ENCODE measurements around the gene ADAMTS2.

The ADAMTS2 gene

DNA sequence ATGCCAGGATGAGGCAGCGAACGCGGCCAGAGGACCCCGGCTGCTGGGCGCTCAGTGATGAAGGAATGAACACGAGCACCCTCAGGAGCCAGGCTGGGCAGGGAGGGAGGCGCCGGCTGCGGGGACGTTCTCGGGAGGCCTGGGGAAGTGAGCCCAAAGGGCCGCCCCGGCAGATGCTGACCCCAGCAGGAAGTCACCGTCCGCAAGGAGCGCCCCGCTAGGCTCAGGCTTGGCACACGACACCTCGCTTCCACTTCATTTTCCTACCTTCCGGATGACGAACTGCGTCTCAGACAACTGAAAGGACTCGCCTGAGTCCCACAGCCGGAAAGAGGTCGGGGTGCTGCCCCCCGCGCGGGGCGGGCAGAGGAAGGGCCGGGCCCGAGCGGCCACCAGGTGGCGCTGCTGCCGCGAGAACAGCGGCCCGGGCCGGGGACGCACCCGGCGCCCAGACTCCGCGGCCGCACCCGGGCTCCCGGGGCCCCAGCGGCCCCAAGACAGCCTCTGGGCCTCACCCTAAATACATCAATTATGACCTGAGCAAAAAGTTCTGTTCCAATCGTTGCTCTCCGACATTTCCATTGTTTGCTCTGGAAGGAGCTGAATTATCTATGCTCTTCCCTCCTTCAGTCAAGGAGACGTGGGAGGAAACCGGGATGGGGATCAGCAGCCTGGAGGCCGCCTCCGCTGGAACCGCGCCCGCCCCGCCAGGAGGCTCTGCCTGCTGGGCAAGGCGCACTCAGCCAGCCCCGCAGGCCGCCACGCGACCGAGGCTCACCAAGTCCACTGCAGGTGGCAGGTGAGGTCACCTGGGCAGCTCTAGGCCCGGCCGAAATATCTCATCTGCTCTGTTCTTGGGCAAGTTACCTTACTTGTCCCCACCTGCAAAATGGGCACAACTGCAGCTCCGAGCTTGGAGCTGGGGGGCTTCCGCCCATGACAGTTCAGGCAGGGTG lies 178.1 kb downstream of the ADAMTS2 start:
- H3K4me1 ChIP-seq (ENCODE audit: control insufficient read depth, insufficient read depth, low read length) = no peaks in the 10 kb centered on the region
- H3K36me3 ChIP-seq (ENCODE audit: control insufficient read depth, insufficient read depth, low read length) = no peaks in the 10 kb centered on the region
- H3K27me3 ChIP-seq (ENCODE audit: control insufficient read depth, insufficient read depth, low read length) = peaks cover 4% of the 10 kb centered on the region
- no peaks in the 10 kb centered on the region for H3K9me3 ChIP-seq (ENCODE audit: control insufficient read depth, low read length)
- H3K4me3 ChIP-seq (ENCODE audit: low read length) = no peak overlapping the region
- peak overlapping the region; percentile 22 for H3K9ac ChIP-seq (ENCODE audit: low read length)

DNA sequence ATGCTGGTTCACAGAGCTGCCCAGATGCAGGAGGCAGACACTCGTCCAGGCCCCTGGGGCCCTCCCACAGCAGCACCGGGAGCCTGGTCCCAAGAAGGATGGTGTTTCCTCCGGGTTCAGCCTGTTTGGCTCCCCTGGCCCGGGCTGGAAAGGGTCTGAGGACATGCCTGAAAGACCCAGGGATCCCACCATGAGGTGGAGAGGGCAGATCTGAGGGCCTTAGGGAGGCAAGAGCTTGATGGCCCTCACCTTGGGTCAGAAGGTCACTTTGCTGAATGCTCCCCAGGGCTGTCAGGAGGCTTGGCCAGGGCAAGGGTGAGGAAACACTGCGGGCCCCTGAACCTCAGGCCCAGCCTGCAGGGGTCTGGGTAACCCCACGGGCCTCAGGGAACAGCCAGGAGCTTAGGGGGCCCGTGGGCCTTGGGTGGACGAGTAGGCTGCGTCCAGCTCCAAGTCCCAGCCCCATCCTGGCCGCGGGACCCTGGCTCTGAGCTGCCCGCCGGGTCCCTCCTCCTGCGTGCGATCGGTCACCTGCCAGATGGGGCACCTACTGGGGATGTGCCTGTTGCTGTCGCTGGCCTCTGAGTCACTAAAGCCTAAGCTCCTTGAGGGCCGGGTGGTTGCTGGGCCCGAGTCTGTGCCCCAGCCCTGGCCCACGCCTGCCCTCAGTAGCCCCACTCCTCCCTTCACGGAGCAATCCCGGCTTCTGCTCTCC lies 178.9 kb downstream of the ADAMTS2 start:
- no peaks in the 10 kb centered on the region for H3K9me3 ChIP-seq (ENCODE audit: control insufficient read depth, low read length)
- peaks cover 4% of the 10 kb centered on the region for H3K27me3 ChIP-seq (ENCODE audit: control insufficient read depth, insufficient read depth, low read length)
- no peaks in the 10 kb centered on the region for H3K4me1 ChIP-seq (ENCODE audit: control insufficient read depth, insufficient read depth, low read length)
- H3K36me3 ChIP-seq (ENCODE audit: control insufficient read depth, insufficient read depth, low read length) = no peaks in the 10 kb centered on the region
- no peak overlapping the region for H3K4me3 ChIP-seq (ENCODE audit: low read length)
- H3K9ac ChIP-seq (ENCODE audit: low read length) = no peak overlapping the region

DNA sequence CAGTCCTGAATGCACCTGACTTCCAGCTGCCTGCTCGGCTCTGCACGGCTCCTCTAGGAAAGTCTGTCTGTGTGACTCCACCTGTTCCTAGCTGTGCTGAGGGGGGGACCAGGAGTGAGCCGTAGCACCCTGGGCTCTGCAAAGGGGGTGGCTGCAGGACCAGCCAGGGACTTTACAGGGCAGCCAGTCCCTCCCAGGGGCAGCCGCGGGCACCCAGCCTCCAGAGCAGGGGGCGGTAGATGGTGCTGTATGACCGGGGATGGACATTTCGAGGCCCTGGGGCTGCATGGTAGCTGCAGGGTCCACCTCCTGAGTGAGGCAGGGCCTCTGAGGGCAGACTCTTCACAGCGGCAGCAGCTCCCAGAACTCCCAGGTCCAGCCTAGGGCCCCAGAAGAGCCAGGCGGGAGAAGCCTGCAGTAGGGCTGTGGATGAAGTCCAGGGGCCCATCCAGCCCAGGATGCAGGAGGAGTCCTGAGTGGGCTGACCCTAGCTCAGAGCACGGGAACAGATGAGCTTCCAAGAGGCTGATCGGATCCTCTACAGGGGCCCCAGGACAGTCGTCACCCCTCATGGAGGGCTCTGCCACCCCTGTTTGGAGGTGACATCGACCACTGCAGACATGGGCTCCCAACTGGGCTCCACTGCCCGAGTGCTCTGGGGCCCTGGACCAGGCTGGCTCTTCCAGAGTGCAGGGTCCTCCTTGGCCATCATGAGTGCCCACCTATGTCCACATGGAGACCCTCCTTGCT lies 179.7 kb downstream of the ADAMTS2 start:
- H3K27me3 ChIP-seq (ENCODE audit: control insufficient read depth, insufficient read depth, low read length) = peaks cover 4% of the 10 kb centered on the region
- no peaks in the 10 kb centered on the region for H3K36me3 ChIP-seq (ENCODE audit: control insufficient read depth, insufficient read depth, low read length)
- H3K9me3 ChIP-seq (ENCODE audit: control insufficient read depth, low read length) = no peaks in the 10 kb centered on the region
- H3K4me1 ChIP-seq (ENCODE audit: control insufficient read depth, insufficient read depth, low read length) = no peaks in the 10 kb centered on the region
- H3K4me3 ChIP-seq (ENCODE audit: low read length) = no peak overlapping the region
- no peak overlapping the region for H3K9ac ChIP-seq (ENCODE audit: low read length)

DNA sequence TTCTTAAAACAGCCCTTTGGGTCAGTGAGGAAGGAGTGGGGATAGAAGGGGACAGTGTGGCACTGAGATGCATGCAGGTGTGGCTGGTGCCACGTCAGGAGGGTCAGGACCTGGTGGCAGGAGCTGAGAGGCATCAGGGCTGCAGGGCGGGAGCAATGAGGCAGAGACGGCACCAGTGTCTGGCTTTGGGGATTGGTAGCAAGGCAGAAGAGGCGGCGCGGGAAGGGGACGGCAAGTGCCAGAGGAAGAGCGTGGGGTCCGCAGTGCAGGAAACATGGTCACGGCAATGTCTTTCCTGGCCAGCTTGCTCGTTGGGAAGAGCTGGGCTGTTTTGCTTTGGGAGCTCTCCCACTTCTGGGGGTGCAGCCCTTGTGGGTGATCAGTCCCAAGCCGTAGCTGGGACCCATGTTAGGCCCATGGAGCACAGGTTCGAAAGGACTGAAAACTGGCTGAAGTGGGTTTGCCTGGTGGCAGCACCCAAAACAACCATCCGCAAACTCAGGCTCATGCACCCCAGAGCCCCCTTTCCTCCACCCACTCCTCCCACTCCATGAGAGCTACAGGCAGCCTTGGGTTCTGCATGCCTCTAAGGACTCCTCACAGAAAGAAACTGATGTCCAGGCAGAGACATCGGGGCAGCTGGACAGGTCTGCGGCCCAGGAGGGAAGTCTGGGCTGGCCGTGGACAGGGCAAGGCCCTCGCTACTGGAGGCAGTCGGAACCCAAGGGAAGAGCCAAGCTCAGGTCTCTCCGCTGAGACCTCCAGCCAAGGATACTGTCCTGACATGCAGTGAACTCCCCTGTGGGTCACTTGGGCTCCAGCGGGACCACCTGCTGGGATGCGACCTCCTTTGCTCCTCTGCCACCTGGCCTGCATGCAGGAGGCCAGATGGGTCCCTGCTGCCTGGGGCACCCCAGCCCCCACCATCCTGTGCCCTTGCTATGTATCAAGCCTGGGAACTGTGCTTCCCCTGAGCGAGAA lies 180.6 kb downstream of the ADAMTS2 start:
- Histone ChIP-seq H3K27me3 (ENCODE audit: control insufficient read depth, insufficient read depth, low read length) (peaks cover 4% of the 10 kb centered on the region), H3K9me3 (ENCODE audit: control insufficient read depth, low read length) (no peaks in the 10 kb centered on the region), H3K4me3 (ENCODE audit: low read length) (no peak overlapping the region), H3K36me3 (ENCODE audit: control insufficient read depth, insufficient read depth, low read length) (no peaks in the 10 kb centered on the region), H3K4me1 (ENCODE audit: control insufficient read depth, insufficient read depth, low read length) (no peaks in the 10 kb centered on the region), H3K9ac (ENCODE audit: low read length) (no peak overlapping the region)

DNA sequence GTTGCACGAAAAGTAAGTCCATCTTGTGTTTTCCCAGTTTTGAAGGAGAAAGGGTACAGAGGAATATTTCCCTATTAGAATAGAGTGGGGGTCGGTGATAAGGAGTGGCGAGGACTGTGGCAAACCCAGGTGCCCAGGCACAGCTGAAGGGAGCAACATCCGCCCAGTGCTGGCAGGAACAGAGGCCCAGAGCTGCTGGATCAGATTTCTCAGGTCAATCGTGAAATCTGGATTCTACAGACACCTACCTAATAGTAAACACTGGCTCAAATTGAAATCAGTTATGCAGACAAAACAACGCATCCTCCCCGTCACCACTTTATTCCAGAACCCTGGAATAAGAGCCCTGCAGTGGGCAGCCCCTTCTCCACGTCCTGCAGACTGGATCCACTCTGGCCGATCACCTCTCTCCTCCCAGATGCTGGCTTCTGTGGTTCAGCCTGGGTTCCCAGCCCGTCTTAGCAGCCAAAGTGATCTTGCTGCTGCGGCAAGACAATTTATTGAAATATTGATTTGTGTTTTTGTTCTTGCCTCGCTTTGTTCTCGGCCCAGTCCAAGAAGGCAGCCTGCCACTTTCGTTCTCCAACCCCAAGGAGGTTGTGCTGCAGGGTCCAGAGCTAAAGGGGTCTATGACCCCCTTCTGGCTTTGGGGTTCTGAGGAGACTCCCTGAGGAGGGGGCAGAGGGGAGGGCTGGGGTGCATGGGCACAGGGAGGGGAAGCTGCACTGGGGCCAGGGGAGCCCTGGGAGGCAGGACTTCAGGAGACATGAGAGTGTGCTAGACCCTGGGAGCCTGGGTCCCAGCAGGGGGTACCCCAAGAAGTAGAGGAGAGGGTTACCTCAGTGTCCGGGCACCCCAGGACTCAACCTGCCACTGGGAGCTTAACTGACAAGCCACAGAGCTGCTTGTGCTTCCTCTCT lies 181.8 kb downstream of the ADAMTS2 start:
- no peak overlapping the region for H3K9ac ChIP-seq (ENCODE audit: low read length)
- no peaks in the 10 kb centered on the region for H3K9me3 ChIP-seq (ENCODE audit: control insufficient read depth, low read length)
- no peaks in the 10 kb centered on the region for H3K36me3 ChIP-seq (ENCODE audit: control insufficient read depth, insufficient read depth, low read length)
- no peaks in the 10 kb centered on the region for H3K4me1 ChIP-seq (ENCODE audit: control insufficient read depth, insufficient read depth, low read length)
- H3K4me3 ChIP-seq (ENCODE audit: low read length) = no peak overlapping the region
- peaks cover 4% of the 10 kb centered on the region for H3K27me3 ChIP-seq (ENCODE audit: control insufficient read depth, insufficient read depth, low read length)

DNA sequence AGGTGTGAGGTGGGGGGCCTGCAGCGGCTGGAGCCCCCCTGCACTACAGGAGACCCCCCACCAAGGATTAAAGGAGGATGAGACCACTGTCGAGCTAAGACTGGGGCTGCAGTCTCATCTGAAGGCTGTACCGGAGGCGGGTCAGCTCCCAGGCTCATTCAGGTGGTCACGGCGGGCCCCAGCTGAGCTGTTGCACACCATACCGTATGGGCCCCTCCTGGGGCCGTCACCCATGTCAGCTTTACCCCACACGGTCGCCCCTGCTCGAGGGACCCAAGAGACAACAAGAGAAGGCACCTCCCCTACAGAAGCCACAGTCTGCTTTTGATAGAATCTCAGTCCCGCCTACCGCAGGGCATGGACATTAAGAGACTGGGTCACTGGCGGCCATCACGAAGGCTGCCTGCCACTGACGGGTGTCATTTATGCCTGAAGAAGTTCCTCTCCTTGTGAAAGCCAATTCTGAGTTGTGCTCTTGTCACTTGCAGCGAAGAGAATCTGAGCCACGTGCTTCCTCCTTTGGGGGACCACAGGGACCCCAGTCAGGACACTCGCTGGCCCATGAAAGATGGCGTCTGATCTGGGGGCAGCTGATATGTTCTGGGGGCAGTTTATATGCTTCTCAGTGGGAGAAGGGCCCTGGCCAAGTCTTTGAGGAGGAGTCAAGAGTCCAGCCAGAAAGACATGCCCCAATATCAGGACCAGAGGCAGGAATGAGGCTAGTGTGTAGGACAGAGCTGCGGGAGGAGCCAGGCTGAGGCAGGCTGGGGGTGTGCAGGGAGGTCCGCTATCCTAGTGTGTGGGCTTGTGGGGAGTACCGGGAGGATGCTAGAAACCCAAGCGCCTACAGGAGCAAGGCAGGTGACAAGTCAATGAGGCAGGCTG lies 182.7 kb downstream of the ADAMTS2 start:
- H3K4me1 ChIP-seq (ENCODE audit: control insufficient read depth, insufficient read depth, low read length) = no peaks in the 10 kb centered on the region

DNA sequence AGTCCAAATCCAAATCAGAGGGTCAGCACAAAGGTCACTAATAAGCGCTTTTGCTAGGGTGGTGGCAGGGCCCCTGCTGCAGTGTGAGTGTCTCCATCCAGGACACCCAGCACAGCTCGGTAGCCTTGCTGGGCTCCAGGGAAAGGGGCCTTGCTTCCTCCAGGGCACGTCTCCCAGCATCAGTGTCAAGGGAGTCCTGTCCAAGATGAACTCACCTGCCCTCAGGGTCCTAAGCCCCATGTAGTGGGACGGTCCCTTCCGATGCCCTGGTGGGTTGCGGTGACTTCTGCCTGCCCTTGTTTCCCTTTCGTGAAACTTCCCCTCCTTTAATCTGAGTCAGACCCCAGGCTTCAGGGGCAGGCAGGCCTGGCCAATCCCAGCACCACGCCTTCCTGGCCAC lies 183.4 kb downstream of the ADAMTS2 start:
- no peak overlapping the region for H3K9ac ChIP-seq (ENCODE audit: low read length)
- no peak overlapping the region for H3K4me3 ChIP-seq (ENCODE audit: low read length)
- no peaks in the 10 kb centered on the region for H3K9me3 ChIP-seq (ENCODE audit: control insufficient read depth, low read length)
- no peaks in the 10 kb centered on the region for H3K4me1 ChIP-seq (ENCODE audit: control insufficient read depth, insufficient read depth, low read length)
- no peaks in the 10 kb centered on the region for H3K27me3 ChIP-seq (ENCODE audit: control insufficient read depth, insufficient read depth, low read length)
- H3K36me3 ChIP-seq (ENCODE audit: control insufficient read depth, insufficient read depth, low read length) = no peaks in the 10 kb centered on the region

More for the DNA sequence above, 182.7 kb downstream of the ADAMTS2 start:
- peaks cover 3% of the 10 kb centered on the region for H3K27me3 ChIP-seq (ENCODE audit: control insufficient read depth, insufficient read depth, low read length)
- no peak overlapping the region for H3K4me3 ChIP-seq (ENCODE audit: low read length)
- no peak overlapping the region for H3K9ac ChIP-seq (ENCODE audit: low read length)
- no peaks in the 10 kb centered on the region for H3K36me3 ChIP-seq (ENCODE audit: control insufficient read depth, insufficient read depth, low read length)
- no peaks in the 10 kb centered on the region for H3K9me3 ChIP-seq (ENCODE audit: control insufficient read depth, low read length)

DNA sequence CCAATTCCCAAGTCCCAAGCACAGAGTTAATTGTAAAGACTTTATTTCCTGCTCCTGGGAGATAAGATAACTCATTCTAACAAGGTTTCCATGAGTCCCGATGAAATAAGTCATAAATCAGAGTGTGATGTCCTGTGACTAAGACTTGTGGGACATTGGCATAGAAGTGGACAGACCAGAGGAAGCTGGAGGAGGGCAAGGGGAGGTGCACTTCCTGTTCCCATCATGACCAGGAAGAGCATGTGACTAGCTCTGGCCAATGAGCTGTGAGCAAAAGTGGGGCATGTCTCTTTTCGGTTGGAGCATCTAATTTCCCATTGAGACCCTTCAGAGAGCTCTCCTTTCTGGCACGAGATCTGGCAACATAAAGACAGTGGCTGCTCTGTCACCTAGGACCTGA lies 184.7 kb downstream of the ADAMTS2 start:
- Histone ChIP-seq H3K4me1 (ENCODE audit: control insufficient read depth, insufficient read depth, low read length) (no peaks in the 10 kb centered on the region), H3K9me3 (ENCODE audit: control insufficient read depth, low read length) (no peaks in the 10 kb centered on the region), H3K36me3 (ENCODE audit: control insufficient read depth, insufficient read depth, low read length) (no peaks in the 10 kb centered on the region), H3K9ac (ENCODE audit: low read length) (no peak overlapping the region), H3K27me3 (ENCODE audit: control insufficient read depth, insufficient read depth, low read length) (no peaks in the 10 kb centered on the region), H3K4me3 (ENCODE audit: low read length) (no peak overlapping the region)

DNA sequence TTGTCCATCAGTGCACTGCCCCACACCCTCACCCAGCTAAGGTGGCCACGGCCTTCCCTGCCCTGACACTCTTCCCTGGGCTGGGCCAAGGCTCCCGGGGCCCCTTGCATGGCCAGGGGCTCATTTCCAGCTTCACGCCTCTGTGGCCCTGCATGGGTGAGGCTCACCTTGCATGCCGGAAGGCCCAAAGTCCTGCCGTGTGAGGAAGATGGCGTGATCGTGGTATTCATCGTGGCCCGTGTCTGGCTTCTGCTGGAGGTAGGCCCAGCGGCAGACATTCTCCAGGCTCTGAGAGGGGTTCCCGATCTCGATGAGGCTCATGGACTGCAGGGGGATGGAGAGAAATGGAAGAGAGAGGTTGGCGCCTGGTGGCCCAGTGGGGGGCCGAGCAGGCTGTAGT lies 186.7 kb downstream of the ADAMTS2 start:
- no peak overlapping the region for H3K4me3 ChIP-seq (ENCODE audit: low read length)
- no peaks in the 10 kb centered on the region for H3K9me3 ChIP-seq (ENCODE audit: control insufficient read depth, low read length)
- no peaks in the 10 kb centered on the region for H3K27me3 ChIP-seq (ENCODE audit: control insufficient read depth, insufficient read depth, low read length)
- no peaks in the 10 kb centered on the region for H3K4me1 ChIP-seq (ENCODE audit: control insufficient read depth, insufficient read depth, low read length)
- H3K9ac ChIP-seq (ENCODE audit: low read length) = no peak overlapping the region
- no peaks in the 10 kb centered on the region for H3K36me3 ChIP-seq (ENCODE audit: control insufficient read depth, insufficient read depth, low read length)
